ENCODE measurements around the gene CARD9.

DNA sequence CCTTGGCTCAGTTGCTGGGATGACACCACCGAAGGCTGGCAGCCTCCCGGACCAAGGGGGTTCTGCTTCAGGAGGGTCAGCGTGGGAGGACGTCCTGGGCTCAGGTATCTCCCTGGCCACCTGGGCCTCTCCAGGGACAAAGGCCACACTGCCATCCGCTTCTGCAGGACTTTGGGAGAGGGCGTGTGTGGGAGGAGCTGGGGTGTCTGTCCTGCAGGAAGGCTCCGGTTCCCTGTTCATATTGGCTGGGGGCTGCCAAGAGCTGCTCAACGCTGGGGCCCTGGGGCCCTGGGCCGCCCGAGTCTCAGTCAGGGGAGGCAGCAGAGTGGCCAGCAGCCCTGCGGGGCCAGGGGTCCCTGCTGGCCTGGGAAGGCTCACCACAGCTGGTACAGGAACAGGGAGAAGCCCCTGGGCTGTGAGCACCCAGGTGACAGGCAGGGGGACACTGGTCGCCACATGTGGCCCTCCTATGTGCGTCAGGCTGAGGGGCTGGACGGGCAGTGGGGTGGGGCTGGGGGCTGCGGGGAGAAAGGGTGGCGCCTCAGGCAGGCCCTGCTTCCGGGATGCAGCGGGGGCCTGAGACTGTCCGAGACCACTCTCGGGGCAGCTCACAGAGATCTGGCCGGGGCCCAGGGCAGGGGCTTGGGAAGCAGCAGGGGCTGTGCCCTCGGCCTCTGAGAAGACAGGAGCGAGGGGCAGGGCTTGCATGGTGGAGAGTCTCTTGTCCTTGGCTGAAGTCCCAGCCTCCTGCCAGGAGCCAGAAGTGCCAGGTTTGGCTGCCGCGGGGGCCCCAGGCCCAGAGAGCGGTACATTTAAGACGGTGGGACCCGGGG is 4.9 kb upstream of the CARD9 start:
- TF ChIP-seq, protein P1, sequence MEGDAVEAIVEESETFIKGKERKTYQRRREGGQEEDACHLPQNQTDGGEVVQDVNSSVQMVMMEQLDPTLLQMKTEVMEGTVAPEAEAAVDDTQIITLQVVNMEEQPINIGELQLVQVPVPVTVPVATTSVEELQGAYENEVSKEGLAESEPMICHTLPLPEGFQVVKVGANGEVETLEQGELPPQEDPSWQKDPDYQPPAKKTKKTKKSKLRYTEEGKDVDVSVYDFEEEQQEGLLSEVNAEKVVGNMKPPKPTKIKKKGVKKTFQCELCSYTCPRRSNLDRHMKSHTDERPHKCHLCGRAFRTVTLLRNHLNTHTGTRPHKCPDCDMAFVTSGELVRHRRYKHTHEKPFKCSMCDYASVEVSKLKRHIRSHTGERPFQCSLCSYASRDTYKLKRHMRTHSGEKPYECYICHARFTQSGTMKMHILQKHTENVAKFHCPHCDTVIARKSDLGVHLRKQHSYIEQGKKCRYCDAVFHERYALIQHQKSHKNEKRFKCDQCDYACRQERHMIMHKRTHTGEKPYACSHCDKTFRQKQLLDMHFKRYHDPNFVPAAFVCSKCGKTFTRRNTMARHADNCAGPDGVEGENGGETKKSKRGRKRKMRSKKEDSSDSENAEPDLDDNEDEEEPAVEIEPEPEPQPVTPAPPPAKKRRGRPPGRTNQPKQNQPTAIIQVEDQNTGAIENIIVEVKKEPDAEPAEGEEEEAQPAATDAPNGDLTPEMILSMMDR (IDR thresholded peaks at IDR 0.05): no peak
- TF ChIP-seq RFX5 (IDR thresholded peaks at IDR 0.05; ENCODE audit: low read length) (no peak), POLR2AphosphoS5 (IDR thresholded peaks at IDR 0.05; ENCODE audit: low read depth, low read length) (no peak), JUND (IDR thresholded peaks at IDR 0.05) (no peak), SMC3 (IDR thresholded peaks at IDR 0.05; ENCODE audit: low read depth, low read length) (no peak), USF1 (IDR thresholded peaks at IDR 0.05; ENCODE audit: borderline replicate concordance, low read depth) (no peak), GABPA (IDR thresholded peaks at IDR 0.05; ENCODE audit: low read depth) (no peak), SIN3A (IDR thresholded peaks at IDR 0.05; ENCODE audit: borderline replicate concordance, low read depth, low read length) (no peak), EP300 (IDR thresholded peaks at IDR 0.05; ENCODE audit: borderline replicate concordance in 1 of 2, low read depth in 1 of 2, low read length in 1 of 2) (no peak), YY1 (IDR thresholded peaks at IDR 0.05; ENCODE audit: low read depth) (no peak), MAX (IDR thresholded peaks at IDR 0.05; ENCODE audit: low read depth) (no peak), PBX3 (IDR thresholded peaks at IDR 0.05) (no peak), EZH2phosphoT487 (IDR thresholded peaks at IDR 0.05; ENCODE audit: borderline replicate concordance, low read depth) (no peak)

Measured in SK-N-SH (cell line).